OCI-LY7 (cell line): Measurements from ENCODE around the gene SLAMF7.

Experiments used
- EZH2phosphoT487 ChIP-seq: fragments of 200-600 bp; sonication (generic); IDR thresholded peaks from 2 replicates; pipeline ENCODE4 v1.6.1; 2018; ENCODE audit warnings: low read depth, borderline replicate concordance, mild to moderate bottlenecking, mixed run types, antibody characterized with exemption, low read length, moderate library complexity, mixed read lengths
- TF ChIP-seq, protein P1 (sequence below): fragments of 200-600 bp; sonication (generic); conservative IDR thresholded peaks from 2 replicates; pipeline ENCODE4 v1.5.1; 2014; ENCODE audit warnings: mild to moderate bottlenecking, antibody characterized with exemption, low read length, moderate library complexity, mixed read lengths

DNA sequence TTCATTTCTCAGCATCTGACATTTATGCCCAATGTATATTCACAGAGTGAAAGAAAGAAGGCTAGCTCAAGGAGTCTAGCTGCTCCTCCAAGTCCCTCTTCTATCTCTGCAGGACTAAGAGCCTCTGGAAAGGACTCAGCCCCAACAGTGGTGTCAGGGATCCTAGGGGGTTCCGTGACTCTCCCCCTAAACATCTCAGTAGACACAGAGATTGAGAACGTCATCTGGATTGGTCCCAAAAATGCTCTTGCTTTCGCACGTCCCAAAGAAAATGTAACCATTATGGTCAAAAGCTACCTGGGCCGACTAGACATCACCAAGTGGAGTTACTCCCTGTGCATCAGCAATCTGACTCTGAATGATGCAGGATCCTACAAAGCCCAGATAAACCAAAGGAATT, 60.6 kb downstream of the SLAMF7 start:
- TF ChIP-seq, protein P1, sequence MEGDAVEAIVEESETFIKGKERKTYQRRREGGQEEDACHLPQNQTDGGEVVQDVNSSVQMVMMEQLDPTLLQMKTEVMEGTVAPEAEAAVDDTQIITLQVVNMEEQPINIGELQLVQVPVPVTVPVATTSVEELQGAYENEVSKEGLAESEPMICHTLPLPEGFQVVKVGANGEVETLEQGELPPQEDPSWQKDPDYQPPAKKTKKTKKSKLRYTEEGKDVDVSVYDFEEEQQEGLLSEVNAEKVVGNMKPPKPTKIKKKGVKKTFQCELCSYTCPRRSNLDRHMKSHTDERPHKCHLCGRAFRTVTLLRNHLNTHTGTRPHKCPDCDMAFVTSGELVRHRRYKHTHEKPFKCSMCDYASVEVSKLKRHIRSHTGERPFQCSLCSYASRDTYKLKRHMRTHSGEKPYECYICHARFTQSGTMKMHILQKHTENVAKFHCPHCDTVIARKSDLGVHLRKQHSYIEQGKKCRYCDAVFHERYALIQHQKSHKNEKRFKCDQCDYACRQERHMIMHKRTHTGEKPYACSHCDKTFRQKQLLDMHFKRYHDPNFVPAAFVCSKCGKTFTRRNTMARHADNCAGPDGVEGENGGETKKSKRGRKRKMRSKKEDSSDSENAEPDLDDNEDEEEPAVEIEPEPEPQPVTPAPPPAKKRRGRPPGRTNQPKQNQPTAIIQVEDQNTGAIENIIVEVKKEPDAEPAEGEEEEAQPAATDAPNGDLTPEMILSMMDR: no peak
- TF ChIP-seq EZH2phosphoT487: no peak
